Uterus (tissue), 2 donors: ENCODE measurements around the gene ZCCHC2.

Source experiments
- CTCF ChIP-seq, 4 experiments: fragments of 200-600 bp in 2 of 4; fragments of 450-650 bp in 2 of 4; sonication (generic) in 2 of 4; IDR thresholded peaks; one replicate each; pipeline ENCODE4 v1.5.1; 2016 to 2019; ENCODE audit warnings: antibody characterized with exemption in 4 of 4, mild to moderate bottlenecking in 2 of 4, moderate library complexity in 1 of 4
- POLR2A ChIP-seq, 2 donors: fragments of 450-650 bp; IDR thresholded peaks; one replicate each; pipeline ENCODE4 v1.6.1; 2016; ENCODE audit warnings: antibody characterized with exemption in 2 of 2, mild to moderate bottlenecking in 1 of 2, moderate library complexity in 1 of 2

GRCh38 chr18:62590799-62591590 is 68.2 kb downstream of the ZCCHC2 start:
- TF ChIP-seq POLR2A (IDR thresholded peaks at IDR 0.05) (no peak), CTCF (IDR thresholded peaks at IDR 0.05) (no peak)
